Keratinocyte (primary cell): Measurements from ENCODE around the gene NRARP. TPM values are rescaled to one million over a fixed set of nuclear protein-coding genes. Genes with fewer than 3 reads are reported as not detected.
A peak's percentile ranks its signal among the peaks of the same experiment; 100 is the strongest.

Experiments used
- DNase-seq: peaks from one replicate; pipeline ENCODE4 v3.0.0-alpha.2; 2011; ENCODE audit warnings: low read depth, missing footprints, low spot score
- FAIRE-seq: peaks from 2 replicates; lab custom pipeline; 2011; peaks lifted over from hg19 to GRCh38; lab: Jason Lieb, UNC
- H2AFZ ChIP-seq: 2 replicates; pipeline ENCODE4 v1.6.0; 2012; ENCODE audit warnings: low read length, control low read depth, inconsistent platforms; ENCODE audit not compliant: control insufficient read depth
- H3K27ac ChIP-seq: 2 replicates; pipeline ENCODE4 v1.5.1; 2011; ENCODE audit warnings: low read length; ENCODE audit not compliant: control insufficient read depth, insufficient read depth
- H3K27me3 ChIP-seq: 3 replicates; pipeline ENCODE4 v1.6.0; 2011; ENCODE audit warnings: low read length; ENCODE audit not compliant: control insufficient read depth, insufficient read depth; ENCODE audit errors: extremely low read depth
- H3K36me3 ChIP-seq, 2 experiments: 2 replicates in 1 of 2; 3 replicates in 1 of 2; pipeline ENCODE4 v1.5.1; 2011; ENCODE audit warnings: low read length in 2 of 2, mild to moderate bottlenecking in 1 of 2; ENCODE audit not compliant: control insufficient read depth in 2 of 2, insufficient read depth in 2 of 2; ENCODE audit errors: extremely low read depth in 1 of 2
- H3K4me1 ChIP-seq: 3 replicates; pipeline ENCODE4 v1.5.1; 2011; ENCODE audit warnings: low read length; ENCODE audit not compliant: control insufficient read depth, insufficient read depth; ENCODE audit errors: extremely low read depth
- H3K4me2 ChIP-seq: 3 replicates; pipeline ENCODE4 v1.6.0; 2011; ENCODE audit warnings: low read depth, low read length; ENCODE audit not compliant: control insufficient read depth, insufficient read depth; ENCODE audit errors: extremely low read depth
- H3K4me3 ChIP-seq, 3 experiments: fragments of 200-600 bp in 1 of 3; sonication (generic) in 1 of 3; 2 replicates in 2 of 3; 3 replicates in 1 of 3; pipeline ENCODE4 v1.5.1; 2011 to 2016; ENCODE audit warnings: low read length in 3 of 3, mild to moderate bottlenecking in 3 of 3, control low read depth in 2 of 3, inconsistent platforms in 1 of 3, low read depth in 1 of 3, mixed read lengths in 1 of 3, mixed run types in 1 of 3, moderate library complexity in 1 of 3; ENCODE audit not compliant: control insufficient read depth in 2 of 3, insufficient read depth in 2 of 3; ENCODE audit errors: extremely low read depth in 1 of 3
- H3K79me2 ChIP-seq: 2 replicates; pipeline ENCODE4 v1.6.0; 2012; ENCODE audit warnings: low read length; ENCODE audit not compliant: control insufficient read depth, insufficient read depth
- H3K9ac ChIP-seq: 3 replicates; pipeline ENCODE4 v1.6.0; 2011; ENCODE audit warnings: low read length; ENCODE audit not compliant: control insufficient read depth, insufficient read depth; ENCODE audit errors: extremely low read depth
- H3K9me1 ChIP-seq: 3 replicates; pipeline ENCODE4 v1.6.0; 2011; ENCODE audit warnings: low read length; ENCODE audit not compliant: control insufficient read depth, insufficient read depth; ENCODE audit errors: extremely low read depth
- H3K9me3 ChIP-seq: 2 replicates; pipeline ENCODE4 v1.5.1; 2012; ENCODE audit warnings: low read depth, low read length; ENCODE audit not compliant: control insufficient read depth
- H4K20me1 ChIP-seq: 3 replicates; pipeline ENCODE4 v1.6.0; 2011; ENCODE audit warnings: low read length; ENCODE audit not compliant: control insufficient read depth, insufficient read depth; ENCODE audit errors: extremely low read depth
- CTCF ChIP-seq, 3 experiments: IDR thresholded peaks in 1 of 3; conservative IDR thresholded peaks in 1 of 3; optimal IDR thresholded peaks in 1 of 3; 2 replicates in 2 of 3; 3 replicates in 1 of 3; pipeline versions ENCODE3 to v1.5.1; 2011; ENCODE audit warnings: low read length in 3 of 3, mild to moderate bottlenecking in 3 of 3, moderate library complexity in 2 of 3, control low read depth in 1 of 3, inconsistent platforms in 1 of 3; ENCODE audit not compliant: insufficient read depth in 2 of 3; ENCODE audit errors: extremely low read depth in 1 of 3
- EZH2 ChIP-seq: IDR thresholded peaks from one replicate; pipeline ENCODE4 v1.6.1; 2012; ENCODE audit warnings: inconsistent platforms, mild to moderate bottlenecking, low read length, moderate library complexity
- dilution Hi-C: fragments of 300-500 bp; cut with MboI; formaldehyde crosslinking; loops from one replicate; pipeline ENCODE4 v1.7.0; 2020; ENCODE audit warnings: low sequenced_read_pairs; ENCODE audit not compliant: extremely low pct_ligation_motif_present
- polyA plus RNA-seq, 5 experiments: library from polyadenylated mRNA; depleted of rRNA in 3 of 5; stranded (reverse) in 3 of 5; stranded (forward) in 1 of 5; unstranded in 1 of 5; fragments of >200 nt; gene quantifications; 1 replicate in 1 of 5; 2 replicates in 3 of 5; 3 replicates in 1 of 5; pipeline versions ENCODE4 v1.2.1 to v1.2.3, GENCODE V29; 2011 to 2012; ENCODE audit warnings: missing spikeins in 2 of 5, low read depth in 1 of 5, low replicate concordance in 1 of 5

The NRARP gene
- polyA plus RNA-seq, 1 donor (not counting 4 experiments of a cell fraction or from before 2014, with no cell fraction given): 2.4 TPM

GRCh38 chr9:137306066-137306849 lies 4.2 kb upstream of the NRARP start:
- H4K20me1 ChIP-seq: no peaks in the 10 kb centered on the region
- no peaks in the 10 kb centered on the region for H3K79me2 ChIP-seq
- H3K36me3 ChIP-seq: no peaks in the 10 kb centered on the region
- no peaks in the 10 kb centered on the region for H3K9me1 ChIP-seq
- no peak overlapping the region for H3K9ac ChIP-seq
- no peak overlapping the region for H3K4me3 ChIP-seq
- H3K9me3 ChIP-seq: no peaks in the 10 kb centered on the region
- FAIRE-seq: no peak
- H3K27ac ChIP-seq: no peak overlapping the region
- DNase-seq: no peak
- H3K27me3 ChIP-seq: peaks cover 12% of the 10 kb centered on the region
- H3K4me1 ChIP-seq: peaks cover 35% of the 10 kb centered on the region
- dilution Hi-C loops: no loop called here
- TF ChIP-seq EZH2 (no peak), CTCF (optimal IDR thresholded peaks at IDR 0.05 in 1 of 3, IDR thresholded peaks at IDR 0.05 in 1 of 3, conservative IDR thresholded peaks at IDR 0.05 in 1 of 3; ENCODE audit: extremely low read depth in 1 of 3, insufficient read depth in 2 of 3, low read length in 3 of 3) (no peak)
- no peak overlapping the region for H2AFZ ChIP-seq
- no peak overlapping the region for H3K4me2 ChIP-seq

- H4K20me1 ChIP-seq: no peaks in the 10 kb centered on the region
- H3K9ac ChIP-seq: no peak overlapping the region
- H3K27ac ChIP-seq: peak overlapping the region; percentile 8
- H3K9me1 ChIP-seq: no peaks in the 10 kb centered on the region
- DNase-seq: no peak
- TF ChIP-seq CTCF (optimal IDR thresholded peaks at IDR 0.05 in 1 of 3, IDR thresholded peaks at IDR 0.05 in 1 of 3, conservative IDR thresholded peaks at IDR 0.05 in 1 of 3; ENCODE audit: extremely low read depth in 1 of 3, insufficient read depth in 2 of 3, low read length in 3 of 3) (no peak), EZH2 (no peak)
- H3K4me1 ChIP-seq: peaks cover 31% of the 10 kb centered on the region
- no peaks in the 10 kb centered on the region for H3K36me3 ChIP-seq
- no peaks in the 10 kb centered on the region for H3K9me3 ChIP-seq
- peaks cover 12% of the 10 kb centered on the region for H3K27me3 ChIP-seq
- H3K79me2 ChIP-seq: no peaks in the 10 kb centered on the region
- no peak overlapping the region for H3K4me3 ChIP-seq
- FAIRE-seq: no peak
- peak overlapping the region; percentile 10 for H3K4me2 ChIP-seq
- H2AFZ ChIP-seq: peak overlapping the region; percentile 87
- dilution Hi-C loops: no loop called here
Observed at GRCh38 chr9:137305798-137306065, 3.7 kb upstream of the NRARP start.
